ENCODE results near the gene MGST2. TPM values are rescaled to one million over a fixed set of nuclear protein-coding genes. Genes with fewer than 3 reads are reported as not detected.

The MGST2 gene
- total and polyA plus RNA-seq, 2 experiments from 2014 or later: 82.4 to 97.9 TPM

DNA sequence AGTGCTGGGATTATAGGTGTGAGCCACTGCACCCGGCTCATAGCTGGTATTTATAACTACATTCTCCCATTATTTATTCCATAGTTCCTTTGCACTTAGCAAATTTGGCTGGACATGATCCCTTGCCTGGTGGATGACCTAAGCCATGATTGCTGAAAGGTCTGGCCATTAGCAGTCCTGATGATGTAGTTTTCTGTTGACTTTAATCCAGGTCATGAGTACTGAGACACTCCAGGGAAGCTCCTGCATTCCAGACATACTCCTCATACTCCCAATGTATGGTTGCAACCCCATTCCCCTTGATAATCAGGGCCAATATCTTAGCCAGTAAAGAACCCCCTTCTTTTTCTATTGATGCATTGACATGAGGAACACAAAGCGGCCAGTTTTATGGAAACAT lies 24.4 kb upstream of the MGST2 start:
- Histone ChIP-seq H3K36me3 (replicated peaks; ENCODE audit: insufficient read depth, low read depth) (no peaks in the 10 kb centered on the region), H3K27me3 (no peaks in the 10 kb centered on the region), H3K27ac (no peak overlapping the region), H3K9me3 (ENCODE audit: low read depth) (no peaks in the 10 kb centered on the region), H3K4me1 (ENCODE audit: insufficient read depth) (no peaks in the 10 kb centered on the region), H4K20me1 (ENCODE audit: insufficient read depth, poor library complexity, severe bottlenecking) (no peaks in the 10 kb centered on the region), H2AFZ (no peak overlapping the region), H3K4me2 (no peak overlapping the region), H3K9me2 (replicated peaks; ENCODE audit: insufficient read depth) (no peaks in the 10 kb centered on the region), H3K79me2 (no peaks in the 10 kb centered on the region), H3K4me3 (no peak overlapping the region)
- TF ChIP-seq, protein P1, sequence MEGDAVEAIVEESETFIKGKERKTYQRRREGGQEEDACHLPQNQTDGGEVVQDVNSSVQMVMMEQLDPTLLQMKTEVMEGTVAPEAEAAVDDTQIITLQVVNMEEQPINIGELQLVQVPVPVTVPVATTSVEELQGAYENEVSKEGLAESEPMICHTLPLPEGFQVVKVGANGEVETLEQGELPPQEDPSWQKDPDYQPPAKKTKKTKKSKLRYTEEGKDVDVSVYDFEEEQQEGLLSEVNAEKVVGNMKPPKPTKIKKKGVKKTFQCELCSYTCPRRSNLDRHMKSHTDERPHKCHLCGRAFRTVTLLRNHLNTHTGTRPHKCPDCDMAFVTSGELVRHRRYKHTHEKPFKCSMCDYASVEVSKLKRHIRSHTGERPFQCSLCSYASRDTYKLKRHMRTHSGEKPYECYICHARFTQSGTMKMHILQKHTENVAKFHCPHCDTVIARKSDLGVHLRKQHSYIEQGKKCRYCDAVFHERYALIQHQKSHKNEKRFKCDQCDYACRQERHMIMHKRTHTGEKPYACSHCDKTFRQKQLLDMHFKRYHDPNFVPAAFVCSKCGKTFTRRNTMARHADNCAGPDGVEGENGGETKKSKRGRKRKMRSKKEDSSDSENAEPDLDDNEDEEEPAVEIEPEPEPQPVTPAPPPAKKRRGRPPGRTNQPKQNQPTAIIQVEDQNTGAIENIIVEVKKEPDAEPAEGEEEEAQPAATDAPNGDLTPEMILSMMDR (IDR thresholded peaks at IDR 0.05; ENCODE audit: poor library complexity): no peak
- no peak for TF ChIP-seq EZH2 (IDR thresholded peaks at IDR 0.05; ENCODE audit: borderline replicate concordance)
- no peak for TF ChIP-seq EZH2phosphoT487 (IDR thresholded peaks at IDR 0.05; ENCODE audit: low read depth, severe bottlenecking, unreplicated experiment)
- DNase-seq (ENCODE audit: low spot score): no peak
- 72% methylated on average over 2 of the region's 2 CpGs for WGBS (ENCODE audit: low lambda C conversion rate, missing lambda C conversion rate)

DNA sequence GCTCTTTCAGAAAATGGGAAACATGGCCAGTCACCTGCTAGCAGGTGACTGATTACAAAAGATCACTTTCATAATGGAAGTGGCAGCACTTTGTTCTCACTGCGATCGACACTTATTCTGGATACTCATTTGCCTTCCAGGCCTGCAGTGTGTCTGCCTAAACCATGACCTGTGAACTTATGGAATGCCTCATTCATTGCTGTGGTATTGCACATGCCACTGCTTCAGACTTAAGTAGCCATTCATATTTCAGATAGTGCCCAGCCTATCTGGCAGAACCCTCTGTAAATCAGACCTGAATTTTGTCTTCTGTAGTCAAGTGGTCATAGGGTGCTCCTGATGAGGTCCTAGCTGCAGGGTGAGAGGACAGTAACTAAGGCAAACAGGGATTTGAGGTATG lies 23.3 kb upstream of the MGST2 start:
- Histone ChIP-seq H3K9me2 (replicated peaks; ENCODE audit: insufficient read depth) (no peaks in the 10 kb centered on the region), H4K20me1 (ENCODE audit: insufficient read depth, poor library complexity, severe bottlenecking) (no peaks in the 10 kb centered on the region), H3K4me2 (no peak overlapping the region), H3K36me3 (replicated peaks; ENCODE audit: insufficient read depth, low read depth) (no peaks in the 10 kb centered on the region), H3K9me3 (ENCODE audit: low read depth) (no peaks in the 10 kb centered on the region), H3K79me2 (no peaks in the 10 kb centered on the region), H3K27ac (no peak overlapping the region), H2AFZ (no peak overlapping the region), H3K27me3 (no peaks in the 10 kb centered on the region), H3K4me1 (ENCODE audit: insufficient read depth) (no peaks in the 10 kb centered on the region), H3K4me3 (no peak overlapping the region)
- no peak for TF ChIP-seq EZH2phosphoT487 (IDR thresholded peaks at IDR 0.05; ENCODE audit: low read depth, severe bottlenecking, unreplicated experiment)
- TF ChIP-seq, protein P1 (IDR thresholded peaks at IDR 0.05; ENCODE audit: poor library complexity): no peak
- WGBS (ENCODE audit: low lambda C conversion rate, missing lambda C conversion rate): 74% methylated on average over 2 of the region's 2 CpGs
- no peak for DNase-seq (ENCODE audit: low spot score)

DNA sequence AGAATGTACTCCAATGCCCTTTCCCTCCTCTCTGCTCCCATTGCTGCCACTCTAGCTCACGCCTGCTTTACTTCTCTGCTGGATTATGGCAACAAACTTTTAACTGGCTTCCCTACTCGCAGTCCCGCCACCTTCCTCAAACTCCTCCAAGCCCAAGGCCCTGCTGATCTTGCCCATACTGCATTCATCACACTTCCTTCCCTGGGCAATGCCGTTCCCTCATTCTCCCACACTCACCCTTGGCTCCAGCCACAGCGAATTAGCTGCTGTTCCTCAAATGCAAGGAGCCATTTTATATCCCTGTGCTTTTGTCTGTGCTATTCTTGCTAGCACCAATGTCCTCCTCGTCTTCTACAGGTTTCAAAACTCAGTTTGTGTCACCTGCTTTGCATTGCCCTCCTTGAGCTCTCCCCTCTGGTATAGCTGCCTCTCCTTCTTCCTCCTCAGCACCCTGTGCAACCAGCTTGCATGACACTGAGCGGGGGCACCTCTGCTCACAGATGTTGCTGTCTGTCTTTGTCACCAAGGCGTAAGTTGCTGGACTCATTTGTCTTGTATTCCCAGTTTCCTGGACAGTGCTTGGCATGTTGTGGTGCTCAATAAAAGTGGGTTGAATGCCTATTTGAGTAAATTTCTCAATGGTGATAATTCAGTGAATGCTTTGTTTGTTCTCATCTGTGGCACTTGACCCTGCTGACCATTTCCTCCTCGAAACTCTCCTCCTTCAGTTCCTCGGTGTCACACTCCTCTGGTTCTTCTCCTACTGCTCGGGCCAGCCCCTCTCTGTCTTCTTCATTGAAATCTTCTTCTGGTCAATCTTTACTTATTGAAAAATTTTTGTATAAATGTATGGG lies 22.4 kb upstream of the MGST2 start:
- H3K27me3 ChIP-seq: no peaks in the 10 kb centered on the region
- no peak for TF ChIP-seq EZH2 (IDR thresholded peaks at IDR 0.05; ENCODE audit: borderline replicate concordance)
- TF ChIP-seq, protein P1 (IDR thresholded peaks at IDR 0.05; ENCODE audit: poor library complexity): no peak
- no peak for TF ChIP-seq EZH2phosphoT487 (IDR thresholded peaks at IDR 0.05; ENCODE audit: low read depth, severe bottlenecking, unreplicated experiment)
- H3K9me3 ChIP-seq (ENCODE audit: low read depth): no peaks in the 10 kb centered on the region
- H4K20me1 ChIP-seq (ENCODE audit: insufficient read depth, poor library complexity, severe bottlenecking): no peaks in the 10 kb centered on the region
- no peaks in the 10 kb centered on the region for H3K79me2 ChIP-seq
- no peak for DNase-seq (ENCODE audit: low spot score)
- H3K27ac ChIP-seq: no peak overlapping the region
- WGBS (ENCODE audit: low lambda C conversion rate, missing lambda C conversion rate): 84% methylated on average over 11 of the region's 11 CpGs
- H3K9me2 ChIP-seq (replicated peaks; ENCODE audit: insufficient read depth): no peaks in the 10 kb centered on the region
- H3K4me2 ChIP-seq: no peak overlapping the region
- H2AFZ ChIP-seq: no peak overlapping the region
- no peak overlapping the region for H3K4me3 ChIP-seq
- no peaks in the 10 kb centered on the region for H3K36me3 ChIP-seq (replicated peaks; ENCODE audit: insufficient read depth, low read depth)
- no peaks in the 10 kb centered on the region for H3K4me1 ChIP-seq (ENCODE audit: insufficient read depth)

All from hepatocyte (in vitro differentiated cells).